Cerebellar nuclear complex (tissue), 1 donor: ENCODE measurements around the gene ZNF764.
"Not testable (repeated sequence)": the region's sequence is repeated elsewhere in the genome, so short reads cannot be mapped to it uniquely, and the experiment has no call there.

ENCODE experiments used
- DNase-seq, 2 experiments: peaks; one replicate each; lab custom pipeline; 2025; lab: John Stamatoyannopoulos, UW

The ZNF764 gene

DNA sequence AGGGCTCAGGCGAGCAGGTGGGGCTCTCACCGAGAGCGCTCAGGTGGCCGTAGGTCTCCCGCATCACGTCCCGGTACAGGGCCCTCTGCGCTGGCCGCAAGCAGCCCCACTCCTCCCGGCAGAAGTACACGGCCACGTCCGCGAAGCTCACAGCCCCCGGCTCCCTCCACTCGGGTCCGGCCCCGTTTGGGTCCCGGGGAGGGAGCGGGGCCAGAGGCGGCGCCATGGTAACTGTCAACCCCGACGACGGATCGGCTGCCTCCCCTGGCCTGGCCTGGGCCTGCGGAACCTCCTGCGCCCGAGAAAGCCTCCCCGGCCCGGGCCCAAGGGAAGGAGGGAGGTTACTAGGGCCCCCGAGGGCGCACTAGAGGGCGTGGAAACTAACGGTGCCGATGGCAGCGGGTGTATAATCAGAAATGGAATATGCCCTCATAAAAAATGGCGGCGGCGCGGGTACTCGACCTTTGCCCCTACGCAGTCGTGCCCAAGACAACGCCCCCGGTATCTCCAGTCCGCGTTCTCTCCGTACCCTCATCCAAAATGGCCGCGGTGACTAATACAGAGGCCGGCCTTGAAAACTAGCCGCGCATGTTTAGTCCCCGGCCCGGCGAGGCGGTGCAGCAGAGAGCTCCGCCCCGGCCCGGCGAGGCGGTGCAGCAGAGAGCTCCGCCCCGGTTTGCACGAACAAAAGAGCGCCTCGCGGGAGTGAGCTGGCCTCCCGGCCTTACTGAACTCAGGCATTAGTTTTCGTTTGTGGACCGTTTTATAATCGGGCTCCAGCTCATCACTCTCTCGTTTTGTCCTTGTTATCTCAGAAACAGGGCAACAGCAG, at the start of gene ZNF764:
Gene ZNF764 (minus strand): TSS at position 418 of the 832 bp plus-strand sequence. CDS start 192 bp downstream, at position 226.
- peak; percentile 67 to 94 for DNase-seq

DNA sequence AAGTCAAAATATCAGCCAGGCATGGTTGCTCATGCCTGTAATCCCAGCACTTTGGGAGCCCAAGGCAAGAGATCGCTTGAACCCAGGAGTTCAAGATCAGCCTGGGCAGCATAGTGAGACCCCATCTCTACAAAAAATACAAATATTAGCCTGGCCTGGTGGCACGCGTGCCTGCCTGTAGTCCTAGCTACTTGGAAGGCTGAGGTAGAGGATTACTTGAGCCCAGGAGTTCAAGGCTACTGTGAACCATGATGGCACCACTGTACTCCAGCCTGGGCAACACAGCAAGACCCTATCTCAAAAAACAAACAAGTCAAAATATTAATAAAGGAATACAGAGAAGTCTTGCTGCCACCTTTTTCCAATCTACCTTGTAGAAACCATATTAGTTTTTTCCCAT, 47.8 kb upstream of the ZNF764 start:
- no peak for DNase-seq

DNA sequence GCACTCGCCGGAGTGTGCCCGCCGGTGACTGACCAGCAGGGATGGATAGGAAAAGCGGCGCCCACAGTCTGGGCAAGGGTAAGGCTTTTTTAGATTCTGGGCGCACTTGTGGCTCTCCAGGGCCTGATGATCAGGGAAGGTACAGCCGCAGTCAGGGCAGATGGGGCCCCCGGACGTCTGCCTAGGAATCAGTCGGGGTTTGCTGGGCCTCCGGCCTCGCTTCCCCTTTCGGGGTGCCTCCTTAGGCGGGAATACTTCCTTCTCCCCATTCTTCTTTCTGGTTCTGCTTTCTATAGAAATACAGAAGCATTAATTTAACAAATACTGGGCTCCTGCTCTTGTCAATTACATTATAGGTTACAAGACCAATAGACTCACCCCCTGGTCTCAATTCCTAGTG, 47.0 kb upstream of the ZNF764 start:
- no peak for DNase-seq

DNA sequence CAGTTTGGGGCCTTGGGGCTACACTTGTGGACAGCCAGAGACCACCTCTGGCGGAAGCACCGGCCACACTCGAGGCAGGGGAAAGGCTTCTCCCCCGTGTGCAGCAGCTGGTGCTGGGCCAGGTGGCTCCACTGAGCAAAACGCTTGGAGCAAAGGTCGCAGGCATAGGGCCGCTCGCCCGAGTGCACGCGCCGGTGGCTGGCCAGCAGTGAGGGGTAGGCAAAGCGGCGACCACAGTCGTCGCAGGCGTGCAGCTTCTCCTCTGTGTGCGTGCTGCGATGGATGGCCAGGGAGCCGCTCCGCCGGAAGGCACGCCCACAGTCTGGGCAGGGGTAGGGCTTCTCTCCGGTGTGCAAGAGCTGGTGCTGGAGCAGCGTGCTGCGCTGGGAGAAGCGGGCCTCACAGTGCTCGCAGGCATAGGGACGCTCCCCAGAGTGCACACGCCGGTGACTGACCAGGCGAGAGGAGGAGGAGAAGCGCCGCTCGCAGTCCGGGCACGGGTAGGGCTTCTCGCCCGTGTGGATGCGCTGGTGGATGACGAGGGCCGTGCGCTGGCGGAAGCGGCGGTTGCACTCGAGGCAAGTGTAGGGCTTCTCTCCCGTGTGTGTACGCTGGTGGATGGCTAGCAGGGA, 46.3 kb upstream of the ZNF764 start:
- DNase-seq, result no peak

DNA sequence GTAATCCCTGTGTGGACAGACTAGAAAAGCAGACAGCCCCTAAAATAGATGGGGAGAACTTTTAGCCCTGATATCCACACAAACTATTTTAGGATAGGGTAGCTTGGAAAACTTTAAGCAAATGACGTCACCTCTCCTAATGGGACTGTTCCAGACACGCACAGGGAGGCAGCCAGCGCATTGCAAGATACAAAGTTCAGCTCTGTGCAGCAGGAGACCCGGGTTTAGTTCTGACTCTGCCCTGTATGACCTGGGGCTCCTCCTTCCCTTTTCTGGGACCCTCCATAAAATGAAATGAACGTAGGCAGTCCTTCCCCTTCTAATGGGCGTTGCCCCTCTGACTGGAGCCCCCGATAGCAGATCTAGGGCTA, 45.8 kb upstream of the ZNF764 start:
- DNase-seq, result no peak

DNA sequence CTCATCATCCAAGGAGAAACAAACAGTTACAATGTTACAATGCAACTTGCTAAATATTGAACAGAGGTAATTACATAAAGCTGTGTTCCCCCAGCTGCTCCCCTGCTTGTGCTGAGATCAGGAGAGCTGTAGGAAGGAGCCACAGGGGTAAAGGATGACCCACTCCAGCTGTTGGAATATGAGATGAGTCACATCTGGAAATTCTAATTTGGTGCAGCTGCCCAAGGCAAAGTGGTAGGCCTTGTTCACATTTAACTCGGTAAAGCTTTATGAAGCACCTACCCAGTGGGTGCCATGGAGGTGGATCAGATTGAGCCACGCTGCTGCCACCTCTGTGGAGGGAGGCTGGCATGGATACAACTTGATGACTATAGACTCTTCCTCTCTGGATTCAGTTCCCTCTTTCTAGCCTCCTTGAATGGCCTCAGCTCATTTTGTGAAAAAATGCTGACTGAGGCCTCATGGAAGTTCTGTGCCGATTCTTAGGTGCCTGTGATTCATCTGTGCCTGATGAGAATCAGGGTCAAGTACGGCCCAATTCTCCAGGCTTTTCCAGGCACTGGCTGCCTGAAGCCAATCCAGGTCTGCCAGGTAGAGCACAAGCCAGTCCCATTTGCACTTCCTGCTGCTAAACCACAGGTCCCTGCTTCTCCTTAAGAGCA, 44.6 kb upstream of the ZNF764 start:
- DNase-seq, result no peak

DNA sequence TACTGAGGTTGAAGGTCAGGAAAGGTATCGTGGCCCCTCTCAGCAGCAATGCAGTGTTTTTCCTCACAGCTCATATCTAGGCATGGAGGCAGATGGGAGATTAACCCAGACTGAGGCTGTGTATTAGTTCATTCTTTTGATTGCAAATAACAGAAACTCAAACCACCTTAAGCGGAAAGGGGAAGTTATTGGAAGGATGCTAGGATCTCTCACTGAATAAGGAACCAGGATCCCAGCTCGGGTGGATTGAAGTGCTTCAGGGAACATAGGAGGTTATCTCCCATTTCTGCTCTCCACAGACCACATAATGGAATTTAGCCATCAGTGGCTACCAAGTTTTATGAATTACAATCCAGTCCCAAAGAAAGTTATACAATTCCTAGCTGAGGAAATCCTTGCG, 43.8 kb upstream of the ZNF764 start:
- DNase-seq, result no peak

DNA sequence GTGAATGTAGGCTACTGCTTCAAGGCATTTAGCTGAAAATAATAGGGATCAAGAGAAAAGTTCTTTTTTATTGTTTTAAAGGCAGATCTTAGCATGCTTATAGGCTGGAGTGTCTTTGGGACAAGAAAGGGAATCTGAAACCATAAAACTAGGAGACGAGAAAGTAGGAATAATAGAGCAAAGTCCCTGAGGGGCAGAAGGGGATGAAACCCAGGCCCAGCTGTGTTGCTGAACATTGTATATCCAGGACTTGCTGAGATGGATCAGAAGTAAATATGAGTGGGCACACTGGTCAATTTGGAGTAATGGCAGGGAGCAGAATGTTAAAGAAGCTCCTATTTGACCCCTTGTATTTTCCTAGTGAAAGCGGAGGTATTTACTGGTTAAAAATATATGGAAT, 42.8 kb upstream of the ZNF764 start:
- no peak for DNase-seq

DNA sequence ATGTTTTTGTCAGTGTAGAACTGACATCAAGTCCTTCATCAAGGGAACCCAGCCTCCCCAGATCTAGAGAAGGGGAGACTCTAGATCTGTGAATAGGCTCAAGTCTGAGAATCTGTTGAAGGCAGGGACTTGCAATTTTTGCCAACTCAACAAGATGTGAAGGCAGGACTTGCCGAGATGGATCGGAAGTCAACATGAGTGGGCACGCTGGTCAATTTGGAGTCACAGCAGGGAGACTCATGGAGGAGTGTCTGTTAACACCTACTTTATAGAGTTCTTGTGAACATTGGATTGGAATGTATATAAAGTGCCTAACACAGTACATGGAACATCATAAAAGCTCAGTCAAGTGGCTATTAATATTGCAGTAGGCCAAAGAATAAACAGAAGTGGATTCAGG, 42.0 kb upstream of the ZNF764 start:
- no peak for DNase-seq

DNA sequence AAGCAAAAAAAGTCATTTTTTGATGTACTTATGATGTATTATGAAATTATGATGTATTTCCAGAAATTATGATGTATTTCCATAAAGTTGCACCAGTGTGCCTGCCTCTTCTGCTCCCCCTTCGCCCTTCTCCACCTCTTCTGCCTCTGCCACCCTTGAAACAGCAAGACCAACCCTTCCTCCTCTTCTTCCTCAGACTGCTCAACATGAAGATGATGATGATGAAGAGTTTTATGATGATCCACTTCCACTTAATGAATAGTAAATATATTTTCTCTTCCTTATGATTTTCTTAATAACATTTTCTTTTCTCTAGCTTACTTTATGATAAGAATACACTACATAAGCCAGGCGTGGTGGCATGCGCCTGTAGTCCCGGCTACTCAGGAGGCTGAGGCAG, 34.7 kb upstream of the ZNF764 start:
- DNase-seq, result no peak

DNA sequence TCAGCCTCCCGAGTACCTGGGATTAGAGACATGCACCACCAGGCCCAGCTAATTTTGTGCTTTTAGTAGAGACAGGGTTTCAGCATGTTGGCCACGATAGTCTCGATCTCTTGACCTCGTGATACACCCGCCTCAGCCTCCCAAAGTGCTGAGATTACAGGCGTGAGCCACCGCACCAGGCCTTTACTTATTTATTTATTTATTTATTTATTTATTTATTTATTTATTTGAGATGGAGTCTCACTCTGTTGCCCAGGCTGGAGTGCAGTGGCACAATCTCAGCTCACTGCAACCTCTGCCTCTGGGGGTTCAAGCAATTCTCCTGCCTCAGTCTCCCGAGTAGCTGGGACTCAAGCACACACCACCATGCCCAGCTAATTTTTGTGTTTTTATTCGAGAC, 32.7 kb upstream of the ZNF764 start:
- DNase-seq, result not testable (repeated sequence)

DNA sequence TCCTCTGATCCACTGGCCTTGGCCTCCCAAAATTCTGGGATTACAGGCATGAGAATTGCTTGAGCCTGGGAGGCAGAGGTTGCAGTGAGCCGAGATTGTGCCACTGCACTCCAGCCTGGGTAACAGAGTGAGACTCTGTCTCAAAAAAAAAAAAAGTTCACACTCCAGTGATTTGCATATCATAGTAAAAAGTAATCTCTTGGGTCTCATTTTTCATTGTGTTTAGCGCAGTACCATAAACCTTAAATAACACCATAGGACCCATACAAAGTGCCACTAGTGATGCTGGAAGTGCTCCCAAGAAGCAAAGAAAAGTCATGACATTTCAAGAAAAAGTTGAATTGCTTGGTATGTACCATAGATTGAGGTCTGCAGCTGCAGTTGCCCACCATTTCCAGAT, 31.4 kb upstream of the ZNF764 start:
- DNase-seq, result not testable (repeated sequence)

DNA sequence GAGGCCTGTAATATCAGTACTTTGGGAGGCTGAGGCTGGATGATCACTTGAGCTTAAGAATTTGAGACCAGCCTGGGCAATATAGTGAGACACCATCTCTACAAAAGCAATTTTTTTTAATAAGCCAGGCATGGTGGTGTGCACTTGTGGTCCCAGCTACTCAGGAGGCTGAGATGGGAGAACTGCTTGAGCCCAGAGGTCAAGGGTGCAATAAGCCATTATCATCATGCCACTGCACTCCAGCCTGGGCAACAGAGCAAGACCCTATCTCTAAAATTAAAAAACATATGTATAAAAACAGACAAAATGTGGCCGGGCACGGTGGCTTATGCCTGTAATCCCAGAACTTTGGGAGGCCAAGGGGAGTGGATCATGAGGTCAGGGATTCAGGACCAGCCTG, 30.5 kb upstream of the ZNF764 start:
- no peak for DNase-seq

DNA sequence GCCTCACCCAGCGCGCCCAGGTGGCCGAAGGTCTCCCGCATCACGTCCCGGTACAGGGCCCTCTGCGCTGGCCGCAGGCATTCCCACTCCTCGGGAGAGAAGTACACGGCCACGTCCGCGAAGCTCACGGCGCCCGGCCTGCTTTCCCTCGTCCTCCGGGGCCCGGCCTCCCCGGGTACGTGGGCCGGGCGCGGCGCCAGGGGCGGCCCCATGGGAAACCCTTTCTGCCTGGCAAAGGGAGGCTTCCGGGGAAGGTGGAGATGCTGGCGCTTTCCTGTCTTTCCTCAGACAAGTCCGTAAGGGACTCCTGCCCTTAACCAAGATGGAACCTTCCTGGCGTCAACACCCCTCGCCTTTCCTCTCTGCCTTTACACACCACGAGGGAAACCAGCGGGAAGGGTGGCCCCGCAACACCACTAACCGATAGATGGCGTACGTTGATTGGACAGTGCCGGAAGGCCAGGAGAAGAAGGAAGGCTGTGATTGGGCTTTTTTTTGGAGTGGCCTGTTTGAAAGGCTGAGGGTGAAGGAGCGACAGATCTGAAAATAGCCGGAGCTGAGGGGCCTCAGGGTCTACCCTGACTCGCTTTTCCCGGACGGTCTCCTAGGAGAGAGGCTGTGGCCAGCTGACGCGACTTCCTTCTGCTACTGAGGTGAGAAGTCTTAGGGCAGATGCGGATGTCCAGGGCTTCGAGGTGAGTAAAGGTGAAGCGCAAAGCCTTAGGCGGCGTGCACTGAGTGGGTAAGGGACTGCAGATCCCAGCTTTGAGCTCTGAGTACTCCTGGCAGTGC, 27.4 kb upstream of the ZNF764 start, which contains the start of gene ZNF785:
Gene ZNF785 (minus strand): TSS at position 298 of the 792 bp plus-strand sequence. CDS start 86 bp downstream, at position 212.
- peak; percentile 88 to 99 for DNase-seq

DNA sequence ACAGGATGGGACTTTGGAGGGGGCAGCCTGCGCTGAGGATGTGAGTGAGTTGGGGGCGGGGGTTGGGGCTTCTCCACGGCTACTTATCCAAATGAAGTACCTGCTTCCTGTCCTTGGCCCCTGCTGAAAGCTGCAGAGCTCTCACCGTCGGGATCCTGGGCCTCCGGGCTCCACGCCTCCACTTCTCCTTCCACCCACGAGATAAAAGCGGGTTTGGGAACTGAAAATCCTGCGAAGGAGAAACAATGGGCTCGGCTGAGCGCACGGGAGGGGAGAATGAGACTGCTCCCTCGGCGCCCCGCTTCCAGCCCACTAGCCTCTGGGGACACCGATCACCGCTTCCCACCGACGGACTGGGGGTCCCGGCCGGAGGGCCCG, 26.8 kb upstream of the ZNF764 start:
- no peak for DNase-seq

DNA sequence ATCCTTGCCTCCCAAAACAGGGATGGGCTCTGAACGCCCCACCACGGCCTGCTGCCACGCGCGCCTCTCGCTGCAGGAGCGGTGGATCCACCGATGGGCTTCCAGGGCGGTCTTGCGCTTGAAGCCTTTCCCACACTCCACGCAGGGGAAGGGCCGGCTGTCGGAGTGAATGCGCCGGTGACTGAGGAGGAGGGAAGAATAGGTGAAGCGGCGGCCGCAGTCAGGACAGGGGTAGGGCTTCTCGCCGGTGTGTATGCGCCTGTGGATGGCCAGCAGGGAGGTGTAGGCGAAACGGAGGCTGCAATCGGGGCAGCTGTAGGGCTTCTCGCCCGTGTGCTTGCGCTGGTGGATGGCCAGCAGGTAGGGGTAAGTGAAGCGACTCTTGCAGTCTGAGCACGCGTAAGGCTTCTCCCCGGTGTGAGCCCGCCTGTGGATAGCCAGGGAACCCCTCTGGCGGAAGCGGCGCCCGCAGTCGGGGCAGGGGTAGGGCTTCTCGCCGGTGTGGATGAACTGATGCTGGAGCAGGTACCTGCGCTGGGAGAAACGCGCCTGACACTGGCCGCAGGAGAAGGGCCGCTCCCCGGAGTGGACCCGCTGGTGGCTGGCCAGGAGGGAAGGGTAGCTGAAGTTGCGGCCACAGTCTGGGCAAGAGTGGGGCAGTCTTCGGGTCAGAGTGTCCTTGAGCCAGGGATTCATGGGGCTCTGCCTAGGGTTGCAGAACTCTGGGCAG, 24.6 kb upstream of the ZNF764 start:
- DNase-seq, result no peak

DNA sequence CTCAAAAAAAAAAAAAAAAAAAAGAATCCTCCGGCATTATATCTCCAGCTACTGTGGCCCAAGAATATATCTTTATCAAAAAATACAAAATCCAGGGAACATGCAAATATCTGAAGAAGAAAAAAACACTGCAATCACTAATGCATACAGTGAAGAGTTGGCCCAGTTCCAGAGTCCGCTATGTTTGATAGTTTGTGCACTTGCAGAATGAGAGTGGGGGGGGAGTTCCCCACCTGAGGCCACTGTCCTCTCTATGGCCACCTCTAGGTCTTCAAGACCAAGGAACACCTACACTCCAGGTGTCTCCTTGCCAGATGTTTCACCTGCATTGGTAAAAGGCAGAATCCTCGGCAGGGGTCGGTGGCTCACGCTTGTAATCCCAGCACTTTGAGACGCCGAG, 23.3 kb upstream of the ZNF764 start:
- DNase-seq, result no peak

DNA sequence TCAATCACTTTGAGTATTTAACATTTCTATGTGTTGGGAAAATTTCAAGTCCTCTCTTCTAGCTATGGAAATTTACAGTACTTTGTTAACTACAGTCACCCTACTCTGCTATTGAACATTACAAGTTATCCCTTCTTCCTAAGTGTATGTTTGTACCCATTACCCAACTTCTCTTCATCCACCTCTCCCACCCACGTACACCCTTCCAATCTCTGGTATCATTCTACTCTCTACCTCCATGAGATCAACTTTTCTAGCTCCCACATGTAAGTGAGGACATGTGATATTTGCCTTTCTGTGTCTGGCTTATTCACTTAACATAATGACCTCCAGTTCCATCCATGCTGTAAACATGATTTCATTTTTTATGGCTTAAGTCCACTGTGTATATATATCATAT, 16.5 kb upstream of the ZNF764 start:
- DNase-seq, result no peak

DNA sequence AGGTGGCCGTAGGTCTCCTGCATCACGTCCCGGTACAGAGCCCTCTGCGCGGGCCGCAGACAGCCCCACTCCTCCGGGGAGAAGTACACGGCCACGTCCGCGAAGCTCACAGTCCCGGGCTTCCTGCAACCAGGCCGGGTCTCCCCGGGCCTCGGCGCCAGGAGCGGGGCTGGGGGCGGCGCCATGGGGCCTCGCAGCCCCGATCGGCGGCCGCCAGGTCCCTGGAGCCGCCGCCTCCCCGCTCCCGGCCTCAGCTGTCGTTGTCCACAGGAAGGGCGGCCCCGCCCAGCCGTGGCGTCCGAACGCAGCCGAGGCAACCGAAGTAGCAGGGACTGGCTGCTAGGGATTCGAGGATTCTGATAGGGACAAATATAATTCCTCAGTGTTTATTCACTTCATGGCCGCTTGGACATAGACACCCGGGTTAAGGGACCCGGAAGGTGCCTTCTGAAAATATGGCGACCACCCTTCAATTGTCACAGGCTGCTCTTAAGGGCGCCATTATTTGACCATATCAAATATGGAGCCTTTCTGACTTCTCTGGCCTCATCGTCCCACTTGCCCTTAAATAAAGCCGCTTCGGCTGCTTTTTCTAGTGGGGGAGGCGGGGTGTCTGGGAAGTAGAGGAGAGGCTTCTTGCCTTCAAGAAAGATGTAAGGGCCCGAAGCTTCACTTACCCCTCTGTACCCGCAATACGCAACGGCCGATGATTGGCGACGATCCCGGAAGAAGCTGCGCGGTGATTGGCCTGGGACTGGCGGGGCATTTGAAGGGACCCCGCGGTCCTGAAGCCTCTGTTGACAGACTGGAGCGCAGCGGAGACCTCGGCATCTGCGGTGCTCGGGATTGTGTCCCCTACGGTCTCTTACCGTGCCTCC, 13.5 kb upstream of the ZNF764 start, which contains the start of gene ZNF688:
Gene ZNF688 (minus strand): TSS at position 270 of the 878 bp plus-strand sequence. CDS start 85 bp downstream, at position 185.
- DNase-seq, result peak; percentile 82 to 87
